SK-N-SH treated with all-trans-retinoic acid at 6 μM for 48 hours (cell line): Measurements from ENCODE around the gene SGK1.

Experiments
- ATAC-seq: fragments of 200-7000 bp; cut with Tn5 transposase; 3 replicates; pipeline ENCODE4 v1.9.1; 2020; ENCODE audit warnings: mild to moderate bottlenecking, moderate library complexity
- ARNTL ChIP-seq: fragments of 450-650 bp; formaldehyde crosslinking; IDR thresholded peaks from 2 replicates; pipeline ENCODE4 v1.5.0; 2020; ENCODE audit warnings: low read depth, mild to moderate bottlenecking, moderate library complexity, borderline replicate concordance
- BACH2 ChIP-seq: fragments of 250-450 bp; sonication (Bioruptor Pico); IDR thresholded peaks from 2 replicates; pipeline ENCODE4 v1.9.0; 2021; ENCODE audit warnings: mild to moderate bottlenecking, borderline replicate concordance
- CREB5 ChIP-seq: fragments of 250-450 bp; sonication (Bioruptor Pico); IDR thresholded peaks from 2 replicates; pipeline ENCODE4 v1.5.1; 2020; ENCODE audit warnings: low read depth, mild to moderate bottlenecking, moderate library complexity
- CSDC2 ChIP-seq: fragments of 250-450 bp; sonication (Bioruptor Pico); IDR thresholded peaks from 2 replicates; pipeline ENCODE4 v1.5.0; 2020; ENCODE audit warnings: mild to moderate bottlenecking, moderate library complexity
- CSRNP3 ChIP-seq: fragments of 250-450 bp; sonication (Bioruptor Pico); IDR thresholded peaks from 2 replicates; pipeline ENCODE4 v1.5.1; 2021; ENCODE audit warnings: mild to moderate bottlenecking, moderate library complexity
- ESRRG ChIP-seq: fragments of 250-450 bp; sonication (Bioruptor Pico); IDR thresholded peaks from 2 replicates; pipeline ENCODE4 v1.6.1; 2021; ENCODE audit warnings: mild to moderate bottlenecking
- GLIS3 ChIP-seq: fragments of 250-450 bp; sonication (Bioruptor Pico); IDR thresholded peaks from 2 replicates; pipeline ENCODE4 v1.5.0; 2020; ENCODE audit warnings: mild to moderate bottlenecking, moderate library complexity
- OSR1 ChIP-seq: fragments of 250-450 bp; sonication (Bioruptor Pico); IDR thresholded peaks from 2 replicates; pipeline ENCODE4 v1.8.0; 2022; ENCODE audit warnings: moderate library complexity, mild to moderate bottlenecking, inconsistent platforms
- POU6F1 ChIP-seq: fragments of 250-450 bp; sonication (Bioruptor Pico); IDR thresholded peaks from 2 replicates; pipeline ENCODE4 v1.8.0; 2021; ENCODE audit warnings: low read depth, mild to moderate bottlenecking, moderate library complexity, borderline replicate concordance
- RARB ChIP-seq: fragments of 250-450 bp; sonication (Bioruptor Pico); IDR thresholded peaks from 2 replicates; pipeline ENCODE4 v1.8.0; 2021; ENCODE audit warnings: mild to moderate bottlenecking, moderate library complexity
- SNAI2 ChIP-seq: fragments of 250-450 bp; sonication (Bioruptor Pico); IDR thresholded peaks from 2 replicates; pipeline ENCODE4 v1.5.0; 2020; ENCODE audit warnings: mild to moderate bottlenecking, moderate library complexity
- TCF4 ChIP-seq: fragments of 250-450 bp; sonication (Bioruptor Pico); IDR thresholded peaks from 2 replicates; pipeline ENCODE4 v1.8.0; 2021; ENCODE audit warnings: mild to moderate bottlenecking, moderate library complexity, borderline replicate concordance
- TOX ChIP-seq: fragments of 250-450 bp; sonication (Bioruptor Pico); IDR thresholded peaks from 2 replicates; pipeline ENCODE4 v1.8.0; 2021; ENCODE audit warnings: mild to moderate bottlenecking, moderate library complexity, borderline replicate concordance
- TSHZ2 ChIP-seq: fragments of 250-450 bp; sonication (Bioruptor Pico); IDR thresholded peaks from 2 replicates; pipeline ENCODE4 v1.5.0; 2020; ENCODE audit warnings: mild to moderate bottlenecking, moderate library complexity
- ZC3H10 ChIP-seq: fragments of 250-450 bp; sonication (Bioruptor Pico); IDR thresholded peaks from 2 replicates; pipeline ENCODE4 v1.5.1; 2021; ENCODE audit warnings: mild to moderate bottlenecking, moderate library complexity
- ZFP3 ChIP-seq: fragments of 250-450 bp; sonication (Bioruptor Pico); IDR thresholded peaks from 2 replicates; pipeline ENCODE4 v1.5.0; 2020; ENCODE audit warnings: mild to moderate bottlenecking, moderate library complexity
- ZFP30 ChIP-seq: fragments of 450-650 bp; formaldehyde crosslinking; IDR thresholded peaks from 2 replicates; pipeline ENCODE4 v1.5.0; 2022; ENCODE audit warnings: mild to moderate bottlenecking, moderate library complexity
- ZNF565 ChIP-seq: fragments of 450-650 bp; formaldehyde crosslinking; conservative IDR thresholded peaks from 2 replicates; pipeline ENCODE4 v1.5.0; 2020; ENCODE audit warnings: low read depth, mild to moderate bottlenecking, moderate library complexity
- ZNF70 ChIP-seq: fragments of 450-650 bp; formaldehyde crosslinking; IDR thresholded peaks from 2 replicates; pipeline ENCODE4 v1.5.0; 2020; ENCODE audit warnings: mild to moderate bottlenecking, moderate library complexity

Gene SGK1

GRCh38 chr6:134324766-134325165 is 6.9 kb upstream of the SGK1 start:
- ATAC-seq, result no peak
- TF ChIP-seq BACH2 (CRISPR knock-in tag) (no peak), OSR1 (CRISPR knock-in tag) (no peak), ZNF70 (CRISPR knock-in tag) (no peak), CSRNP3 (CRISPR knock-in tag) (no peak), TCF4 (no peak), TOX (CRISPR knock-in tag) (no peak), ZFP3 (no peak), RARB (CRISPR knock-in tag) (no peak), ZC3H10 (CRISPR knock-in tag) (no peak), GLIS3 (no peak), ARNTL (no peak)

GRCh38 chr6:134324141-134324540 is 6.2 kb upstream of the SGK1 start:
- no peak for ATAC-seq
- TF ChIP-seq ZNF565 (CRISPR knock-in tag) (no peak), BACH2 (CRISPR knock-in tag) (no peak), CSRNP3 (CRISPR knock-in tag) (no peak), TOX (CRISPR knock-in tag) (no peak)

- ATAC-seq, result no peak
- no peak for TF ChIP-seq CSRNP3 (CRISPR knock-in tag)
- no peak for TF ChIP-seq SNAI2 (CRISPR knock-in tag)
- no peak for TF ChIP-seq ZNF565 (CRISPR knock-in tag)
- no peak for TF ChIP-seq ZNF70 (CRISPR knock-in tag)
- TF ChIP-seq TSHZ2 (CRISPR knock-in tag), result no peak
- TF ChIP-seq BACH2 (CRISPR knock-in tag), result no peak
- no peak for TF ChIP-seq TCF4
- no peak for TF ChIP-seq CSDC2 (CRISPR knock-in tag)
- no peak for TF ChIP-seq ZFP30 (CRISPR knock-in tag)
Measured at GRCh38 chr6:134323698-134324097, 5.8 kb upstream of the SGK1 start.

GRCh38 chr6:134323294-134323693 is 5.4 kb upstream of the SGK1 start:
- TF ChIP-seq POU6F1, result no peak
- TF ChIP-seq CSDC2 (CRISPR knock-in tag), result no peak
- TF ChIP-seq BACH2 (CRISPR knock-in tag), result no peak
- no peak for TF ChIP-seq CSRNP3 (CRISPR knock-in tag)
- TF ChIP-seq TOX (CRISPR knock-in tag), result no peak
- no peak for TF ChIP-seq ZFP30 (CRISPR knock-in tag)
- TF ChIP-seq ZC3H10 (CRISPR knock-in tag), result no peak
- no peak for TF ChIP-seq ZNF565 (CRISPR knock-in tag)
- no peak for TF ChIP-seq CREB5
- no peak for TF ChIP-seq TSHZ2 (CRISPR knock-in tag)
- TF ChIP-seq TCF4, result no peak
- TF ChIP-seq ESRRG, result no peak
- no peak for TF ChIP-seq ARNTL
- TF ChIP-seq ZNF70 (CRISPR knock-in tag), result no peak
- ATAC-seq, result no peak
